Activated T-helper 1 cell treated with anti-CD3 and anti-CD28 coated beads, Interleukin-2, amount 50 U/mL, for 16 hours (primary cell): ENCODE measurements around the gene TLE2.
"Not testable (repeated sequence)": the region's sequence is repeated elsewhere in the genome, so short reads cannot be mapped to it uniquely, and the experiment has no call there.

ENCODE experiments used
- DNase-seq, 2 donors: peaks; one replicate each; pipeline ENCODE4 v3.0.0-alpha.2; 2020; ENCODE audit warnings: low read depth in 1 of 2, low spot score in 1 of 2

The TLE2 gene

DNA sequence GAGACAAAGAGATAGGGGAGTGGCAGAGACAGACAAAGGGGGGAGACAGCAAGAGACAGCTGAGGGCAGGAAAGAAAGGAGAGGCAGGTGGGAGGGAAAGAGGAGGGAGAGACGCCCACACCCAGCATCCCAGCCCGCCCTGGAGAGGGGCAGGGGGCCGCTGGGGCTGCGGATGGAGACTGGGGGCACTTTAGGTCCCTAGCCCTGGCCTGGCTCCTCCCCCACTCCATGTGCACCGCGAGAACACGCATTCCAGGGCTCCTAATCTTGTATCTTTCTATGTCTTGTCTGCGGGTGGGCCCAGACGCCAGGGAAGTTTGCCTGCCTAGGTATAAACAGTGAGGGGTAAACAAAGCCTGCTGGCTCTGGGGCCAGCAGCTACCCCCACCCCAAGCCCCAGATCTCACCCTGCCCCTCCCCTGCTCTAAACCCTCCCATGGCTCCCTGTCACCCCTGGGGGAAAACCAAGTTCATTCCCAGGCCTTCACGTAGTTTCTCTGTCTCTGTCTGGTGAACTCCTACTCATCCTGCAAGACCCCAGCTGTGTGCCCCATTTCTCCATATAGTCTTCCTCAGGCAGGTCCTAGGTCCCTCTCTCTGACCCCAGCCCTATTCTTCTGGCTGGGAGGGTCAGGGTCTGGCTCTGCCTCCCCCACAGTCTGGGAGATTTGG is 27.5 kb upstream of the TLE2 start:
- DNase-seq, result no peak

DNA sequence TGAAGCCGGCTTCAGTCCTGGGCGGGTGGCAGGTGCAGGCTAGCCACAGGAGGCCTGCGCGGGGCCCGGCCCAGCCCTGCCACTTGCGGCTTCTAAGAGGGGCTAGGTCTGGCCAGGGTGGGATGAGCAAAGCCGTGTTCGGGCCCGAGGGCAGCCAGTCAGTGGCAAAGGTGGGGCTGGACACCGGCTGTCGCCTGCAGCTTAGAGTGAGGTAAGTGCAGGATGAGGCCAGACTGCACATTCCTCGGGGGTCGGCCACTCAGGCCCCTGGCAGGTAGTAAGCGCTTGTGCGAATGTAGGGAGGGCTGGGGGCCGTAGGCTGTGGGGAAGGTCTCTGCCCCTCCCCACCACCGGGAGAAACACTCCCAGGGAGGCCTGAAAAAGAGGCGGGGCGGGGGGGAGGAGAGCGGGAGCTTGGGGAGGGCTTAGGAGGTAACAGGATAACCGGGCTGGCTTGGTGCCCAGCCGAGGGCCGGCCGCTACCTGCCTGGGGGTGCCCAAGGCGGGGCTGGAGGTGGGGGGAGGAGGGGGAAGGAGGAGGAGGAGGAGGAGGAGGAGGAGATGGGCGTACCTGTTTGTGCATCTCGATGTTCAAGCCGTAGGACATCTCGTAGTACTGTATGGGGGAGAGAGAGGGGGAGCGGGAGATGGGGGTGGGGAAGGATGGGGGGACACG is 26.8 kb upstream of the TLE2 start:
- no peak for DNase-seq

DNA sequence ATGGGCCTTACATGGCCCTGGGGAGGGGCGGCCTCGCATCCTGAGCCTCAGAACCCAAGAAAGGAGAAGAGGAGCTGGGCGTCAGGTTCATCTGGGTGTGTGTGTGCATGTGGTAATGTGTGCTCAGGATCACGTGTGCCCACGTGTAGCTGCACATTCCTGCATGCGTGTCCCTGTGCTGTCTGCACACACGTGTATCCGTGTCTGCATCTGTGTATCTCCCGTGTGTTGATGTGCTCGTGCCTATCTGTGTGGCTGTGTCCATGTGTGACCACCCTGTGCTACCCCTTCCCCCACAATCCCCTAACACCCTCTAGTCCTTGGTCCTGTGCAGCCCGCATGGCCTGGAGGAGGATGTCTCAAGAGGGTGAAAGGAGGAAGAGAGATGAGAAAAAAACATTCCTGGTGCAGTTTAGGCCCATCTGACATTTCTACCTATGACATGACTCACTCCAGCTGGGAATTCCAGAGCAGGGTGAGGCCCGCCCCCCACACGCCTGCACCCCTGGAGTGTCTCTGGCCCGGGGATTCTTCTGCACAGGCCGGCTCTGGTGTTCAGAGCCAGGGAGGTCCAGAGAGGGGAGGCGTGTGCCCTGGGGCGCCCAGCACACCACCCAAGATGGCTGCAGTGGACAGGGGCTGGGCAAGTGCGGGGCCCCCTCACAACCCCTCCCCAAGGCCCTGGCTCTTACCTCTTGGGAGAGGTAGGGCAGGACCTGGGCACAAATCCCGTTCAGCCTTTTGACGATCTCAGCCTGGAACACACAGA is 26.1 kb upstream of the TLE2 start:
- DNase-seq, result no peak

DNA sequence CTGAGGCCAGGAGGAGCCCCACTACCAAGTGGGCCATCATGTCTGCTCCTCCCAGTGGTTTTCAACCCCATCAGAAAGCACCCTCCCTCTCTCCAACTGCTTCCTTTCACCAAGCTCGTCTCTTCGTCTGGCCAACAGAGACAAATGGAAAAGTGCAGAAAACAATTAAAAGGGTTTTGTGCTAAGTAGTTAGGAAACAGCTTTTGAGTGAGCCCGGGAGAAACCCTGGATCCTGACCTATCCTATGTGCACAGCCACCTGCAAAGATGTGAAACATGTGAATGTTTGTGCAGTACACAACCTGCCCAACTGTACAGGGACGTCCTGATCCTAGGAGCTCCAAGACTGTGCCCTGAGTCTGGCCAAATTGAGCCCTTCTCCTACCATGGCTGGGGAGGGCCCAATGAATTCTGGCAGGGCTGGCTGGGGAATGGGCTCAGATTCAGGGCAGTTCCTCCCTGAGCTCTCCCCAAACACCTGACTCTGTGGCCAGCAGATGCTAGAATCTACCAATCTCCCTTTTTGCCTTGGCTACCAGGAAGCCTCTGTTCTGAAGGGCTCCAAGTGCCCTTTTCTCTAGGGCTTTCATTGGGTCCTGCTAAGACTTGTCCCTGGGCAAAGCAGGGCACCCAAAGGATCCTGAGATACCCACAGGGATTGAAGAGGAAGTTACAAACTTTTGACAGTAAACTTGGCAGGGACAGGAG is 25.3 kb upstream of the TLE2 start:
- DNase-seq, result no peak

- no peak for DNase-seq
These were observed 24.7 kb upstream of the TLE2 start for GRCh38 chr19:3053780-3054179.

GRCh38 chr19:3053218-3053621 is 24.1 kb upstream of the TLE2 start:
- no peak for DNase-seq

GRCh38 chr19:3050016-3050415 is 20.9 kb upstream of the TLE2 start:
- DNase-seq, result not testable (repeated sequence)

DNA sequence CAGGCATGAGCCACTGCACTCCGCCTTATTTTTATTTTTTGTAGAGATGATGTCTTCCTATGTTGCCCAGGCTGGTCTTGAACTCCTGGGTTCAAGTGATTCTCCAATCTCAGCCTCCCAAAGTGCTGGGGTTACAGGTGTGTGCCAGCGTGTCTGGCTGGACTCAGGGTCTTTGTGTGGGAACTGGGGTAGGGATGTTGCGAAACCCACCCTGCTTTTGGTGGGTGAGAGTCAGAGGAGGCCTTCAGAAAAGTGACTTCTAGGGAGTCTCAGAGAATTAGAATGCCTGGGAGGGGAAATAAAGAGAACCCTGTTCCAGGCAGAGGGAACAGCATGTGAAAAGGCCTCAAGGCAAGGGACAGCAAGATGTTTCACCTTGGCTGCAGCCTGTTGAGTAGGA is 20.0 kb upstream of the TLE2 start:
- no peak for DNase-seq

DNA sequence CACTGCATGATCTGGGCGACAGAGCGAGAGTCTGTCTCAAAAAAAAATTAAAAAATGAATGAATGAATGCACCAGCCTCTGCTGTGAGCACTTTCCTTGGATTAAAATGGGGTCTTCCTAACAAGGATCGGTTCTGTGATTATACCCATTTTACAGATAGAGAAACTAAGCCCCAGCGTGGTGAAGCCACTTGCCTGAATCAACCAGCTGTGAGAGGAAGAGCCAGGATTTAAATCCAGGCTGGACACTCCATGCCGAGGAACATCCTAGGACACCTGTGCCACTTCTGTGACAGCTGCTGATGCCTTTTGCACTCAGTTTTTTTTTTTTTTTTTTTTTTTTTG is 19.1 kb upstream of the TLE2 start:
- no peak for DNase-seq

- peak; percentile 39 to 52 for DNase-seq
These were observed 18.6 kb upstream of the TLE2 start for GRCh38 chr19:3047496-3048189.

DNA sequence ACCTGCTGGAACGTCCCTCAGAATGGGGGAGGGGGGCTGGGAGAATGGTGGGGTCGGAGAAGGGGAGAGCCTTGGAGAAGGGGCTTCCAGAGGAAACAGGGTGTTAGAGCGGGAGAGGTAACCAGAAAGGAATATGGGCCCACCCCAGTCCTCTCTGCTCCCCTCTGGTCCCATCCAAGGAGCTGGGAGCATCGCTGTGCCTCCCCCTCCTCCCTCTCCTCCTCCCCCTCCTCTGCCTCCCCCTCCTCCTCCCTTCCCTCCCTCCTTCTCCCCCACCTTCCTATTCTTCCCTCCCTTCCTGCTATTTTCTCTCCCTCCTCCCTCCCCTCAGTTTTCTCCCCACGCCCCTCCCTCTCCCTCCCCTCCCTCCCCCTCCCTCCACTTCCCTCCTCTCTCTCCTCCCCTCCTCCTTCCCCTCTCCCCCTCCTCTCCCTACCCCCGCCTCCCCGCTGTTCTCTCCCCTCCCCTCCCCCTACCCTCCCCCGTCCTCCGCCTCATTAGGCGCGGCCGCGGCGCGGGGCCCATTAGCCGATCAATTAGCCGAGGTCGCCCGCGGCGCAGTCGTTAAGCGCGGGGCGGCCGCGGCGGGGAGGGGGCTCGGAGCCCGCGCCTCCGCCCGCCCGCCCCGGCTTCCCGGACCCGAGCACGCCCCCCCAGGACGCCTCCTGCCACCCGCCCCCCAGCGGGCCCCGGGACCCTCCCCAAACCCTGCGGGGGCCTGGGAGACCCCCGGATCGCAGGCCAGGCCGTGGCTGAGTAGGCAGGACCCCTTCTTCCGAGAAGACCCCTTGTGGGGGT is 17.8 kb upstream of the TLE2 start:
- DNase-seq, result no peak

DNA sequence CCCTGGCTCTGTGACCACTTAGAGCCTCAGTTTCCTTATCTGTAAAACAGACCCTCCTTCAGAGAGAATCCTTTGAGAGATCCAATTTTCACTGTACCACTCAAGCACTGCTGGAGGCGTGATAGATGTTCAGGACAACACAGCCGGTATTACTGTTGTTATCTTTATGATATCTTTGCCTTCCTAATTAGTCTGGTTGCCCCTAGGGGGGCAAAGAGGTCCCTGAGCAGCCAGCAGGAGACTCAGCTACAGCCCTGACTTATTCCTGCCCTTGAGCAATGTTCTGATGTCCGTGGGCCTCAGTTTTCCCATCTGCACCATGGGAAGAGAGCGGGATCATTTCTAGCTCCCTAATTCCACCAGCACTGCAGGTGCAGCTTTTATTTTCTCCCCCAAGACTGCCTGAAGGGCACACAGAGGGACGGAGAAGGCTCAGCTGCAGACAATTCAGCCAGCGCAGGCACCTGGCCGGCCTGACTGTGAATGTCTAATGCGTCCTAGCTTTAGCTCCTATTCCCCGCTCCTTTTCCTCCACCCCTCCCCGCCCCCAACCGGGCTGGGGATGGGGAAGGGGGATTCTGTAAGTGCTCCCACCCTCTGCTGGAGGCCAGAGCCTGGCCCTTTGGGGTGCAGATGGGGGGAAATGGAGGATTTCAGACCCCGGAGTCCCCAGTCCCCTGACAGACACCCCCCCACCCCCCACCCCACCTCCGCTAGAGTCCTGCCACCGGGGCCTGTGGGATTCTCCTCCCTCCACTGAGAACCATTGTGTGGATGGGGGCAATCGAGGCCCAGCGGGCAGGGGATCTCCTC is 17.0 kb upstream of the TLE2 start:
- no peak for DNase-seq

DNA sequence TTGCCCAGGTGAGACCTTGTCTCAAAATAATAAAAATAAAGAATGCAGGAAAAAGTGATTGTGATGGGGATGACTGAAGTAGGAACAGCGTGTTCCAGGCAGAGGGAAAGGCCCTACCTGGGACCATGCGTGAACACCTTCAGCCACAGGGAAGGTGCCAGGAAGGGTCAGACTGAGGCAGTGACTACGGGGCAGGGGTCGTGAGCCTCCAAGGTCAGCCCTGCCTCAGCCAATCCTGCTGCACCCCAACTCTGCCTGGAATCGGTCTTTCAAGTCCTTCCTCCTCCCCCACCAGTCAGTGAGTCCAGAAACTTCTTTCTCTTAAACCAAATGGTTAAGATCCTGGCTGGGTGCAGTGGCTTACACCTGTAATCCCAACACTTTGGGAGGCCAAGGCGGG is 16.1 kb upstream of the TLE2 start:
- no peak for DNase-seq

GRCh38 chr19:3042621-3043267 is 13.7 kb upstream of the TLE2 start:
- no peak for DNase-seq

- DNase-seq, result no peak
These were observed 12.9 kb upstream of the TLE2 start for GRCh38 chr19:3041761-3042620.

- DNase-seq, result no peak
These were observed 12.2 kb upstream of the TLE2 start for GRCh38 chr19:3041327-3041726.

GRCh38 chr19:3039641-3040077 is 10.6 kb upstream of the TLE2 start:
- DNase-seq, result no peak

GRCh38 chr19:3039125-3039524 is 10.0 kb upstream of the TLE2 start:
- no peak for DNase-seq
